Measurements from ENCODE around the gene SCIN.
"Not testable (repeated sequence)": the region's sequence is repeated elsewhere in the genome, so short reads cannot be mapped to it uniquely, and the experiment has no call there.

Gene SCIN

DNA sequence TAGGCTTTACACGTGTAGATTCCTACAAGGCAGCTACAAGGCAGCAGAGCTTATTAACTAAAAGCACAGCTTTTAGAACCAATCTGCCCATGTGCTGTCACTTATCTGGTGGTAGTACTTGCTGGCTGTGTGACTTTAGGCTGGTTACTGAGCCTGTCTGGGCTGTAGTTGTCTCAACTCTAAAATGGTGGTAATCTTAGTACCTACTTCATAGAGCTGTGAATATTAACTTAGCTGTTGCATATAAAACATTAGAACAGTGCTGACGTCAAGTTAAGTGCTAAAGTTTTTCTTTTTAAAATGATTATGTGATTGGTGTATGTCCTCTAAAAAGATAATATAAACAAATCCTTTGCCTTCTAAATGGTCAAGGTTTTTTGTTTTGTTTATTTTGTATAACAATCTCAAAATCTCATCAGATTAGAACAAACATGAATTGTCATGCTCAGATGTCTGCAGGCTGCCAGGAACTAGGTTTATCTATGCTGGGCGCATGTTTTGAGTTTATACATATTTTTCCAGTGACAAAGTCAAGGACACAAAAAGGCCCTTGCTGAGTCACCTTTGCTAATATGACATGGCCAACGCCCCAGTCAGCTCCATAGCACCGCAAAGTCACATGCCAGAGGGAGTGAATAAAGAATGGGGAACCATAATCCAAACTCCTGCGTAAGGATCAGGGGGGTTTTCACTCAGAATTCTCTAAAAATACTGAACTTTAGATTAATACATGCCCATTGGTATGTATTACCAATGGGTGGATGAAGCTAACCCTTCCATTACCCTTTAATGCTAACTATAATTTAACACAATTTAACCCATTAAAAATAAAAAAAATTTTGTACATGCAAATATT lies 77.1 kb downstream of the SCIN start:
- DNase-seq (ENCODE audit: low read depth in 2 of 2), result no peak

DNA sequence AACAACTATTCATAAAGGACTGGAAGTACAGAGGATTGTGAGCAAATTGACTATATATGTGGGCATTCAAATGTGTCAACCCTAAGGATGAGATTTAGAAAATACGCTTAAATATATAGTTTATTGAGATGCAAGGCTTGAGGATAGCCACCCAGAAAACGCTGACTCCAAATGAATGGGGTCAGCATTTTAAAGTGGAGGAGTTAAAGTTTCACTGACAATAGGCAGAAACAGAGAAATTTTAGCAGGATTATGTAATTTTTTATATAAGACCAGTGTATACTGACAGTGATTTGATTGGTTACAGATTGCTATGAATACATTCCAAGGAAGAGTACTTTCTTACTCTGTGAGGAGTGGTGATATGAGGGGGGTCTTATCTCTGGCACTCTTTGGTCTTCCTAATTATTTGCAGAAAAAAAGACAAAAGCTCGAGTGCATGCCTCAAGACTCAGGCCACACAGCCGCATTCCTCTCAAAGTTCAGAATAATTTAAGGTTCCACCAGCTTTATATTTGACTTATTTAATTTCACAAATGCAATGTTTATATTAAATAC lies 78.3 kb downstream of the SCIN start:
- DNase-seq (ENCODE audit: low read depth in 2 of 2), result no peak

DNA sequence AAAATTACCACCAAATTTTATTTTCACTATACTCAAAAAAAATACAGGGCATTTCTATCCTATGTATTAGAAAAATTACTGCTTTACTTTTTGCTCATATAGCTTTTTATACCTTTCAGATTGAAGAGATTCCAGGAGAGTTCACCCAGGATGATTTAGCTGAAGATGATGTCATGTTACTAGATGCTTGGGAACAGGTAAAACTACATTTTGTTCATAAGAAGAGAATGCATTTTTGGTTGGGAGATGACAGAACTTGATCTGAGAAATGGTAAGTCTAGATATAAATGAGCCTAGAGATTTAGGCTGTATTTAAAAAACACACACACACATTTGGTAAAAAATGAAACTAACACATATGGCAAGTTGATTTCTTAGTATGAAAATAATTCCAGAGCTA lies 78.8 kb downstream of the SCIN start:
- DNase-seq (ENCODE audit: low read depth in 2 of 2), result no peak

DNA sequence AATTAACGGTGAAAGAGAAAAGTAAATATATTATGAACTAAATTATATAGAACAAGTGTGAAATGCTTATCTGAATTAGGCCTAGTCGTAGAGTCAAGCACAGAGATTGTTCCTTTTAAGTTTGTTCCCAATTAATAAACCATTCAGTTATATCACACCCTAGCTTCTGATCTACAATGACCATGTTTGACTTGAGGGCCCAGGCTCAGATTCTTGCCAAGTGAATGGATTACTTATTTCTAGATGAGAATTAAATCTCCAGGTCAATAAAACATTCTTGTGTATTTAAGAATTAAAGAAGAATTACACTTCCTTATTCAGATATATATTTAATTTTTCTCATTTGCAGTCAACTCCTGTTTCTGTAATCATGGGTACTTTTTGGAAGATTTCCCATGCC lies 79.6 kb downstream of the SCIN start:
- no peak for DNase-seq (ENCODE audit: low read depth in 2 of 2)

- DNase-seq (ENCODE audit: low read depth in 2 of 2), result no peak
These were observed 82.6 kb downstream of the SCIN start for GRCh38 chr7:12653110-12653509.

GRCh38 chr7:12653518-12653917 lies 83.0 kb downstream of the SCIN start:
- no peak for DNase-seq (ENCODE audit: low read depth in 2 of 2)

- no peak for DNase-seq (ENCODE audit: low read depth in 2 of 2)
These were observed 84.6 kb downstream of the SCIN start for GRCh38 chr7:12655161-12655560.

- DNase-seq (ENCODE audit: low read depth in 2 of 2), result not testable (repeated sequence)
These were observed 89.9 kb downstream of the SCIN start for GRCh38 chr7:12660423-12660822.

GRCh38 chr7:12660986-12661385 lies 90.5 kb downstream of the SCIN start:
- not testable (repeated sequence) for DNase-seq (ENCODE audit: low read depth in 2 of 2)

DNA sequence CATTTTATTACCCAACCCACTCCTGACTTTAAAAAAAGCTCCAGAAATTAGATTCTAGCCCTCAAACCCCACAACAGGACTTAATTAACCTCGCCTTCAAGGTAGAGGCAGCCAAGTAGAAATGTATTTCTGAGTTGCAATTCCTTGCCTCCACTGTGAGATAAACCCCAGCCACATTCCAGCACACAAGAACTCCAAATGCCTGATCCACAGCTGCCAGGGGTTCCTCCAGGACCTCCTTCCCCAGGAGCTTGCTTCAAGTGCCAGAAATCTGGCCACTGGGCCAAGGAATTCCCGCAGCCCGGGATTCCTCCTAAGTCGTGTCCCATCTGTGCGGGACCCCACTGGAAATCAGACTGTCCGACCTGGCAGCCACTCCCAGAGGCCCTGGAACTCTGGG lies 91.1 kb downstream of the SCIN start:
- DNase-seq (ENCODE audit: low read depth in 2 of 2), result no peak

DNA sequence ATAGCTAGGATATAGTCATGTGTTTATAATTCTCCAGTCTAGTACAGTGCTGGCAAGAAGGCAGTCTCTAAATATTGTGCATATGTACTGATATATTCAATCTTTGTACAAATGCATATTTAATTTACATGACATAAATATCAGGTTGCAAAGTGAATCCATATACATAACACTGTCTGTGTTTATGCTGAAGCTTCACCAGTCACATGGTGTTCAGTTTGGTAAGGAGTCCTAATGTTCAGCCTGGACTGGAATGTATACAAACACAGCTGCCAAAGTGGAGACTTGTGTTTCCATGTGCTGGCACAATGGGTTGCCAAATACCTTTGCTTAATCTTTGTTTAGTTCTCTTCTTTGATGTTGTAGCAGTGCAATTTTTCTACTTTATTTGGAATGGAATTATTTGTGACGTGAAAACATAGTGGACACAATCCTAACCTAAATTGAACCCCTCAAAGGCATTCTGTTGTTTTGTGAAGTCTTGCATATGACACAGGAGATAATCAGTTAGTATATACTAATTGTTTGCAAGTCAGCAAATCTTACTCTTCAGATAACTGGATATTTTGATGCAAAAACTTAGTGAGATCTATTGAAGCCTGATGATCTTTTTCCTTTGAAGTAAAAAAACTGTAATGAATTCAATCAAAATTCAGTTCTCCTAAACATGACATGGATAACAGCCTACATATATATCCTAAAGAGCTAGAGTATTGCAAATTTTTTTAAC lies 99.6 kb downstream of the SCIN start:
- no peak for DNase-seq (ENCODE audit: low read depth in 2 of 2)

DNA sequence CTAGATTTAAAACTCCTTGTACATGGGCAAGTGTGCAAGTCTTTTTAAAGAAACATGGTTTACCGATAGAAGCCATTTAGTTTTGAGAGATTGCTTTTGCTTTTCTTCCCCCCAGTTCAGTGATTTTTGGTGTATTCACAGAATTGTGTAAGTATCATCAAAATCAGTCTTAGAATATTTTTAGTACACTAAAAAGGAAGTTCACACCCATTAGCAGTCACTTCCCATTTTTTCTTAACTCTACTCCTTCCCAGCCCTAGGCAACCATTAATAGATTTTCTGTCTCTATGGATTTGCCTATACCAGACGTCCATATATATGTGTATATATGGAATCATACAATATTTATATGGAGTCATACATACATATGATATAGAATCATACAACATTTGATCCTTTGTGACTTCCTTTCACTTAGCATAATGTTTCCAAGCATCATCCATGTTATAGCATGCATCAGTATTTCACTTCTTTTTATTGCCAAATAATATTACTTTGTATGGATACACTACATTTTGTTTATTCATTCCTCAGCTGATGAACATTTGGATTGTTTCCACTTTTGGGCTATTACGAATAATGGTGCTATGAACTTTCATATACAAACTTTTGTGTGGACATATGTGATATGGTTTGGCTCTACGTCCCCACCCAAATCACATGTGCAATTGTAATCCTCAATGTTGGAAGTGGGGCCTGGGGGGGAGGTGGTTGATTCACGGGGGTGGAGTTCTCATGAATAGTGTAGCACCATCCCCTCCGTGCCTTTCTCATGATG lies 100.4 kb downstream of the SCIN start:
- no peak for DNase-seq (ENCODE audit: low read depth in 2 of 2)

DNA sequence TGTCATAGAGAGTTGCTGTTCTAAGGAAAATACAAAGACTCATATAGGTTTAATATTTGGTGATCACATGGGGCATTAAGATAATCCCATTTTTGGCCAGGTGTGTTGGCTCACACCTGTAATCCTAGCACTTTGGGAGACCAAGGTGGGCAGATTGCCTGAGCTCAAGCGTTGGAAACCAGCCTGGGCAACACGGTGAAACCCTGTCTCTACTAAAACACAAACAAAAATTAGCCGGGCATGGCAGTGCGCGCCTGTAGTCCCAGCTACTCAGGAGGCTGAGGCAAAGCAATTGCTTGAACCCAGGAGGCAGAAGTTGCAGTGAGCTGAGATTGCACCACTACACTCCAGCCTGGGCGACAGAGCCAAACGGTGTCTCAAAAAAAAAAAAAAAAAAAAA lies 102.9 kb downstream of the SCIN start:
- DNase-seq (ENCODE audit: low read depth in 2 of 2), result not testable (repeated sequence)

- no peak for DNase-seq (ENCODE audit: low read depth in 2 of 2)
These were observed 103.5 kb downstream of the SCIN start for GRCh38 chr7:12674053-12674452.

DNA sequence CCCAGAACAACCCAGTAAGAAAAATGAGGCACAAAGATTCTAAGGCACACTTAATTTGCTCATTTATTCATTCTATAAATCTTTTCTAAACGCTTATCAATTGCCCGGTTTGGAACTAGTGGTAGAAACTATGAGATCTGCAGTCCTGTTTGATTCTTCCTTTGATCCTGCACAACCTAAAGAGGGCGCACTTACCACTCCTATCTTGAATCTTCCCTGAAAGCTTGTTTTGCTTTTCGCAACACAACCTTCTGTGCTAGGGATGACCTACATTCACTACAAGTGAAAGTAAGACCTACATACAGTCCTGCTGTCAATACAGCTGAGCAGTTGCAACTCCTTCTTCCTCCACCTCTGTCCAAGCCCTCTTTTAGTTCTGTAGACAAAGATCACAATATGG lies 104.3 kb downstream of the SCIN start:
- peak in 1 of 2 donors; percentile 25 for DNase-seq (ENCODE audit: low read depth in 2 of 2)

GRCh38 chr7:12683678-12684585 lies 113.4 kb downstream of the SCIN start:
- DNase-seq (ENCODE audit: low read depth in 2 of 2), result no peak

GRCh38 chr7:12684733-12685132 lies 114.2 kb downstream of the SCIN start:
- no peak for DNase-seq (ENCODE audit: low read depth in 2 of 2)

GRCh38 chr7:12685550-12685949 lies 115.0 kb downstream of the SCIN start:
- DNase-seq (ENCODE audit: low read depth in 2 of 2), result peak in 1 of 2 donors; percentile 7

- DNase-seq (ENCODE audit: low read depth in 2 of 2), result peak; percentile 89 to 92
These were observed 115.8 kb downstream of the SCIN start for GRCh38 chr7:12686234-12686890.

All from stimulated activated CD4-positive, alpha-beta T cell treated with anti-CD3 and anti-CD28 coated beads, Interleukin-15, amount 100 ng/mL, for 48 hours (primary cell).